ENCODE measurements around the gene BRD2.

Gene BRD2

GRCh38 chr6:33029328-33030184 is 61.2 kb downstream of the BRD2 start:
- DNase-seq (ENCODE audit: low read depth in 2 of 2) = no peak

- DNase-seq (ENCODE audit: low read depth in 2 of 2) = no peak
Measured at GRCh38 chr6:33030245-33030644, 61.9 kb downstream of the BRD2 start.

Measured in stimulated activated CD8-positive, alpha-beta memory T cell treated with anti-CD3 and anti-CD28 coated beads, Interleukin-7, amount 100 ng/mL, for 4 hours (primary cell).